MM.1S (cell line): Measurements from ENCODE around the gene TULP4.

Experiments used
- DNase-seq: peaks from one replicate; pipeline ENCODE4 v3.0.0-alpha.2; 2015
- H2AFZ ChIP-seq: fragments of 300-600 bp; sonication (generic); 2 replicates; pipeline ENCODE4 v1.6.0; 2016; ENCODE audit warnings: antibody characterized with exemption, low read length
- H3F3A ChIP-seq: fragments of 300-600 bp; sonication (generic); 2 replicates; pipeline ENCODE4 v1.6.1; 2016; ENCODE audit warnings: mild to moderate bottlenecking, antibody characterized with exemption, low read length, moderate library complexity, mixed read lengths; ENCODE audit not compliant: insufficient read depth
- H3K27ac ChIP-seq: fragments of 300-600 bp; sonication (generic); 2 replicates; pipeline ENCODE4 v1.5.1; 2016; ENCODE audit warnings: mild to moderate bottlenecking, low read length
- H3K27me3 ChIP-seq: fragments of 300-600 bp; sonication (generic); replicated peaks from 2 replicates; pipeline ENCODE4 v1.6.0; 2016; ENCODE audit warnings: low read length; ENCODE audit not compliant: insufficient read depth
- H3K36me3 ChIP-seq: fragments of 300-600 bp; sonication (generic); replicated peaks from 2 replicates; pipeline ENCODE4 v1.6.1; 2016; ENCODE audit warnings: mild to moderate bottlenecking, low read length, mixed read lengths; ENCODE audit not compliant: insufficient read depth
- H3K4me1 ChIP-seq: fragments of 300-600 bp; sonication (generic); 2 replicates; pipeline ENCODE4 v1.6.1; 2016; ENCODE audit warnings: low read length, mixed read lengths
- H3K4me2 ChIP-seq: fragments of 300-600 bp; sonication (generic); 2 replicates; pipeline ENCODE4 v1.6.0; 2016; ENCODE audit warnings: low read depth, low read length
- H3K4me3 ChIP-seq: fragments of 300-600 bp; sonication (generic); 2 replicates; pipeline ENCODE4 v1.5.1; 2016; ENCODE audit warnings: low read length, mixed read lengths
- H3K79me2 ChIP-seq: fragments of 300-600 bp; sonication (generic); 2 replicates; pipeline ENCODE4 v1.6.1; 2016; ENCODE audit warnings: mixed run types, low read length, mixed read lengths
- H3K9ac ChIP-seq: fragments of 300-600 bp; sonication (generic); 2 replicates; pipeline ENCODE4 v1.6.1; 2016; ENCODE audit warnings: low read length, mixed read lengths
- H3K9me2 ChIP-seq: fragments of 300-600 bp; sonication (generic); replicated peaks from 2 replicates; pipeline ENCODE4 v1.6.1; 2016; ENCODE audit warnings: mild to moderate bottlenecking, low read length, mixed read lengths; ENCODE audit not compliant: insufficient read depth
- H3K9me3 ChIP-seq: fragments of 300-600 bp; sonication (generic); replicated peaks from 2 replicates; pipeline ENCODE4 v1.6.1; 2016; ENCODE audit warnings: mild to moderate bottlenecking, low read length, mixed read lengths; ENCODE audit not compliant: insufficient read depth
- H4K20me1 ChIP-seq: fragments of 300-600 bp; sonication (generic); 2 replicates; pipeline ENCODE4 v1.6.1; 2016; ENCODE audit warnings: mild to moderate bottlenecking, low read length, moderate library complexity, mixed read lengths; ENCODE audit not compliant: insufficient read depth
- CTCF ChIP-seq: fragments of 300-600 bp; sonication (generic); IDR thresholded peaks from 2 replicates; pipeline ENCODE4 v1.5.1; 2016; ENCODE audit warnings: antibody characterized with exemption, low read length, mixed read lengths
- EZH2 ChIP-seq: fragments of 300-600 bp; sonication (generic); optimal IDR thresholded peaks from 2 replicates; pipeline ENCODE3; 2017; ENCODE audit warnings: low read depth, mild to moderate bottlenecking, antibody characterized with exemption, low read length, mixed read lengths
- EZH2phosphoT487 ChIP-seq: fragments of 300-600 bp; sonication (generic); IDR thresholded peaks from 2 replicates; pipeline ENCODE4 v1.6.1; 2018; ENCODE audit warnings: antibody characterized with exemption, low read length

Gene TULP4

DNA sequence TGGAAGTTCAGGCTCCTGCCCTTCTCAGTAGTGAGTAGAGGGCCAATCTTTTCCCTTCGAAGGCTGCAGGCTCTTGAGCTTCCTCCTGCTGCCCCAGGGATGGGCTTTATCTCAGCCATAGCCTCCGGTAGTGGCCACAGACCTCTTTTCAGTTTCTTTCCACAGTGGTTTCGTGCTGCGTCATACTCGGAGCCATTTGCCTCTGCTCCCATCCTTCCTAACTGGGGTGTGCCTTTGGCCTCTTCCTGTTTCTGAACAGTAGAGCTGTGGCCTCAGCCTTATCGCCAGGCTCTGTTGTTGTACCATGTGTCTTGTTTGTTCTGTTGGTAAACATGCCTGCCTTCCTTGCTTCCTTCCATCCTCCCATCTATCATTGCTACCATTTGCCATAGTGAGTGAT is 54.1 kb downstream of the TULP4 start:
- H3K9me2 ChIP-seq: no peaks in the 10 kb centered on the region
- no peaks in the 10 kb centered on the region for H3K9me3 ChIP-seq
- no peaks in the 10 kb centered on the region for H3K27me3 ChIP-seq
- no peak for TF ChIP-seq EZH2
- no peak for TF ChIP-seq EZH2phosphoT487
- TF ChIP-seq CTCF: no peak
- no peak overlapping the region for H3K4me2 ChIP-seq
- H3K9ac ChIP-seq: no peak overlapping the region
- H3F3A ChIP-seq: no peaks in the 10 kb centered on the region
- H3K4me1 ChIP-seq: no peaks in the 10 kb centered on the region
- H3K27ac ChIP-seq: no peak overlapping the region
- no peak for DNase-seq
- no peaks in the 10 kb centered on the region for H3K79me2 ChIP-seq
- H2AFZ ChIP-seq: no peak overlapping the region
- no peaks in the 10 kb centered on the region for H3K36me3 ChIP-seq
- no peaks in the 10 kb centered on the region for H4K20me1 ChIP-seq
- no peak overlapping the region for H3K4me3 ChIP-seq

DNA sequence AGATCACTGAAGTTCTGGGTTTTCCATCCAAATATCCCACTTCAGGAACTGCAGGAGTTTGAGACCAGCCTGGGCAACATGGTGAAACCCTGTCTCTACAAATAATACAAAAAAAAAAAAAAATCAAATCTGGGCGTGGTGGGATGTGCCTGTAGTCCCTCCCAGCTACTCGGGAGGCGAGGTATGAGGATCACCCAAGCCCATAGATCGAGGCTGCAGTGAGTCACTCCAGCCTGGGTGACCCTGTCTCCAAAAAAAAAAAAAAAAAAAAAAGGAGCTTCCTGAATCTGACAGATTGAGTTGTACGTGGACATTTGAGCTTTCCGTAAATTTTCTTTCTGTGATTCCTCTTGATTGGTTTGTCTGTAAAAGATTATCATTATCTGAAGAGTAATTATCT is 55.6 kb downstream of the TULP4 start:
- H3K9me3 ChIP-seq: no peaks in the 10 kb centered on the region
- no peaks in the 10 kb centered on the region for H3F3A ChIP-seq
- no peaks in the 10 kb centered on the region for H3K79me2 ChIP-seq
- no peak overlapping the region for H3K4me3 ChIP-seq
- no peak for DNase-seq
- H3K9ac ChIP-seq: no peak overlapping the region
- H2AFZ ChIP-seq: no peak overlapping the region
- H3K9me2 ChIP-seq: no peaks in the 10 kb centered on the region
- TF ChIP-seq EZH2 (no peak), EZH2phosphoT487 (no peak), CTCF (no peak)
- no peaks in the 10 kb centered on the region for H4K20me1 ChIP-seq
- no peaks in the 10 kb centered on the region for H3K4me1 ChIP-seq
- H3K4me2 ChIP-seq: no peak overlapping the region
- no peaks in the 10 kb centered on the region for H3K27me3 ChIP-seq
- H3K36me3 ChIP-seq: no peaks in the 10 kb centered on the region
- H3K27ac ChIP-seq: no peak overlapping the region

GRCh38 chr6:158369241-158369640 is 57.0 kb downstream of the TULP4 start:
- no peaks in the 10 kb centered on the region for H3K9me2 ChIP-seq
- no peaks in the 10 kb centered on the region for H3F3A ChIP-seq
- no peak overlapping the region for H3K4me3 ChIP-seq
- no peak overlapping the region for H2AFZ ChIP-seq
- no peak overlapping the region for H3K27ac ChIP-seq
- H4K20me1 ChIP-seq: no peaks in the 10 kb centered on the region
- H3K79me2 ChIP-seq: no peaks in the 10 kb centered on the region
- TF ChIP-seq EZH2: no peak
- TF ChIP-seq CTCF: no peak
- TF ChIP-seq EZH2phosphoT487: no peak
- H3K4me1 ChIP-seq: no peaks in the 10 kb centered on the region
- no peaks in the 10 kb centered on the region for H3K9me3 ChIP-seq
- H3K36me3 ChIP-seq: no peaks in the 10 kb centered on the region
- no peak for DNase-seq
- no peak overlapping the region for H3K4me2 ChIP-seq
- no peak overlapping the region for H3K9ac ChIP-seq
- H3K27me3 ChIP-seq: no peaks in the 10 kb centered on the region

GRCh38 chr6:158370805-158371204 is 58.5 kb downstream of the TULP4 start:
- no peak for DNase-seq
- TF ChIP-seq EZH2phosphoT487: no peak
- no peak for TF ChIP-seq EZH2
- no peaks in the 10 kb centered on the region for H3F3A ChIP-seq
- H3K4me1 ChIP-seq: no peaks in the 10 kb centered on the region
- no peaks in the 10 kb centered on the region for H3K9me2 ChIP-seq
- no peaks in the 10 kb centered on the region for H3K36me3 ChIP-seq
- H3K9ac ChIP-seq: no peak overlapping the region
- H3K27me3 ChIP-seq: no peaks in the 10 kb centered on the region
- no peaks in the 10 kb centered on the region for H4K20me1 ChIP-seq
- H3K79me2 ChIP-seq: no peaks in the 10 kb centered on the region
- no peak overlapping the region for H3K4me3 ChIP-seq
- no peaks in the 10 kb centered on the region for H3K9me3 ChIP-seq
- no peak overlapping the region for H3K4me2 ChIP-seq
- no peak overlapping the region for H2AFZ ChIP-seq
- H3K27ac ChIP-seq: no peak overlapping the region
